Breast epithelium (tissue), 3 donors: ENCODE measurements around the gene PLEKHD1.

Experiments used
- POLR2A ChIP-seq: fragments of 450-650 bp; IDR thresholded peaks from one replicate; pipeline ENCODE4 v1.6.1; 2016; ENCODE audit warnings: antibody characterized with exemption, mild to moderate bottlenecking, moderate library complexity
- POLR2AphosphoS5 ChIP-seq, 3 donors: sonication (generic); formaldehyde crosslinking; IDR thresholded peaks; one replicate each; pipeline ENCODE4 v1.6.1; 2017; ENCODE audit warnings: antibody characterized with exemption in 3 of 3
- TF ChIP-seq, protein P1 (sequence below), 3 donors: fragments of 450-650 bp; IDR thresholded peaks; one replicate each; pipeline ENCODE4 v1.5.1; 2016 to 2017; ENCODE audit warnings: antibody characterized with exemption in 3 of 3, mild to moderate bottlenecking in 3 of 3, moderate library complexity in 3 of 3

DNA sequence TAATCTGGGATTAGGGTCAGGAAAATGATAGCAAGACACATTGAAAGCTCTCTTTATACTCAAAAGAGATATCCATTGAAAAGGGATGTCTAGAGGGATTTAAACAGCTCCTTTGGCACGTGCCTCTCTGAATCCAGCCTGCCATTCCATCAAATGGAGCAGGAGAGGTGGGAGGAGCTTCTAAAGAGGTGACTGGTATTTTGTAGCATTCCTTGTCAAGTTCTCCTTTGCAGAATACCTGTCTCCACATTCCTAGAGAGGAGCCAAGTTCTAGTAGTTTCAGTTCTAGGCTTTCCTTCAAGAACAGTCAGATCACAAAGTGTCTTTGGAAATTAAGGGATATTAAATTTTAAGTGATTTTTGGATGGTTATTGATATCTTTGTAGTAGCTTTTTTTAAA, 25.4 kb upstream of the PLEKHD1 start:
- TF ChIP-seq POLR2A (no peak), POLR2AphosphoS5 (IDR thresholded peaks at IDR 0.05) (no peak)
- TF ChIP-seq, protein P1, sequence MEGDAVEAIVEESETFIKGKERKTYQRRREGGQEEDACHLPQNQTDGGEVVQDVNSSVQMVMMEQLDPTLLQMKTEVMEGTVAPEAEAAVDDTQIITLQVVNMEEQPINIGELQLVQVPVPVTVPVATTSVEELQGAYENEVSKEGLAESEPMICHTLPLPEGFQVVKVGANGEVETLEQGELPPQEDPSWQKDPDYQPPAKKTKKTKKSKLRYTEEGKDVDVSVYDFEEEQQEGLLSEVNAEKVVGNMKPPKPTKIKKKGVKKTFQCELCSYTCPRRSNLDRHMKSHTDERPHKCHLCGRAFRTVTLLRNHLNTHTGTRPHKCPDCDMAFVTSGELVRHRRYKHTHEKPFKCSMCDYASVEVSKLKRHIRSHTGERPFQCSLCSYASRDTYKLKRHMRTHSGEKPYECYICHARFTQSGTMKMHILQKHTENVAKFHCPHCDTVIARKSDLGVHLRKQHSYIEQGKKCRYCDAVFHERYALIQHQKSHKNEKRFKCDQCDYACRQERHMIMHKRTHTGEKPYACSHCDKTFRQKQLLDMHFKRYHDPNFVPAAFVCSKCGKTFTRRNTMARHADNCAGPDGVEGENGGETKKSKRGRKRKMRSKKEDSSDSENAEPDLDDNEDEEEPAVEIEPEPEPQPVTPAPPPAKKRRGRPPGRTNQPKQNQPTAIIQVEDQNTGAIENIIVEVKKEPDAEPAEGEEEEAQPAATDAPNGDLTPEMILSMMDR (IDR thresholded peaks at IDR 0.05): no peak
